ENCODE data around the gene PCDH9.

The PCDH9 gene

GRCh38 chr13:67230404-67231288 is 510 bp upstream of the PCDH9 start:
- no peaks in the 10 kb centered on the region for H3K9me3 ChIP-seq (ENCODE audit: severe bottlenecking)
- no peak for TF ChIP-seq CTCF (IDR thresholded peaks at IDR 0.05; ENCODE audit: poor library complexity, severe bottlenecking)
- H3K27ac ChIP-seq (ENCODE audit: poor library complexity, severe bottlenecking): peak overlapping the region; percentile 64
- H3K27me3 ChIP-seq (ENCODE audit: insufficient read depth, poor library complexity, severe bottlenecking): no peaks in the 10 kb centered on the region
- H3K4me3 ChIP-seq (ENCODE audit: severe bottlenecking): peak overlapping the region; percentile 83
- peak; percentile 92 for ATAC-seq (ENCODE audit: low read depth)
- no peaks in the 10 kb centered on the region for H3K36me3 ChIP-seq (ENCODE audit: low read depth)
- DNase-seq (ENCODE audit: low spot score): peak; percentile 88
- peaks cover 11% of the 10 kb centered on the region for H3K4me1 ChIP-seq (ENCODE audit: insufficient read depth, poor library complexity, severe bottlenecking)

GRCh38 chr13:67228916-67229315 is 1.2 kb downstream of the PCDH9 start:
- H3K27me3 ChIP-seq (ENCODE audit: insufficient read depth, poor library complexity, severe bottlenecking): no peaks in the 10 kb centered on the region
- DNase-seq (ENCODE audit: low spot score) (no peak), ATAC-seq (ENCODE audit: low read depth) (no peak)
- TF ChIP-seq CTCF (IDR thresholded peaks at IDR 0.05; ENCODE audit: poor library complexity, severe bottlenecking): no peak
- no peaks in the 10 kb centered on the region for H3K36me3 ChIP-seq (ENCODE audit: low read depth)
- H3K9me3 ChIP-seq (ENCODE audit: severe bottlenecking): no peaks in the 10 kb centered on the region
- no peak overlapping the region for H3K27ac ChIP-seq (ENCODE audit: poor library complexity, severe bottlenecking)
- peaks cover 13% of the 10 kb centered on the region for H3K4me1 ChIP-seq (ENCODE audit: insufficient read depth, poor library complexity, severe bottlenecking)
- no peak overlapping the region for H3K4me3 ChIP-seq (ENCODE audit: severe bottlenecking)

DNA sequence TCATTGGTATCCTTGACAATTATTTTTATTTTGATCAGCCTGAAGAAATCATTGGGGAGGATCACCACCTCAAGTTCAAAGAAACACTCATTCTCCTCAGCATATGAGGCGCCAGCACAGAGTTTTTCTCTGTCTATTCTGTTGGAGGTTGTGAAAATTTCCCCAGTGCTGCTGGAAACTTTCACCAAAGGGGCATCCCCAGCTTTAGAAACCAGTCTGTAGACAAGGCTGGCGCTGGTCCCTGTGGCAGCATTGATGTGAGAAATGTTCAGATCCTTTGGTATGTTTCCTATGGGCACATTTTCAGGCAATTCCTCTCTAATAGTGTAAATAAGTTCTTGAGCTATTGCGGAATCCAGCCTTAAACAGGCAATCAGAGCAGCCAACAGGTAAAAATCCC is 2.1 kb downstream of the PCDH9 start:
- Histone ChIP-seq H3K9me3 (ENCODE audit: severe bottlenecking) (no peaks in the 10 kb centered on the region), H3K4me3 (ENCODE audit: severe bottlenecking) (no peak overlapping the region), H3K36me3 (ENCODE audit: low read depth) (no peaks in the 10 kb centered on the region), H3K27me3 (ENCODE audit: insufficient read depth, poor library complexity, severe bottlenecking) (no peaks in the 10 kb centered on the region), H3K4me1 (ENCODE audit: insufficient read depth, poor library complexity, severe bottlenecking) (peaks cover 16% of the 10 kb centered on the region), H3K27ac (ENCODE audit: poor library complexity, severe bottlenecking) (no peak overlapping the region)
- DNase-seq (ENCODE audit: low spot score) (no peak), ATAC-seq (ENCODE audit: low read depth) (no peak)
- no peak for TF ChIP-seq CTCF (IDR thresholded peaks at IDR 0.05; ENCODE audit: poor library complexity, severe bottlenecking)

GRCh38 chr13:67227131-67227983 is 2.8 kb downstream of the PCDH9 start:
- H3K9me3 ChIP-seq (ENCODE audit: severe bottlenecking): no peaks in the 10 kb centered on the region
- no peaks in the 10 kb centered on the region for H3K36me3 ChIP-seq (ENCODE audit: low read depth)
- no peak overlapping the region for H3K4me3 ChIP-seq (ENCODE audit: severe bottlenecking)
- no peaks in the 10 kb centered on the region for H3K27me3 ChIP-seq (ENCODE audit: insufficient read depth, poor library complexity, severe bottlenecking)
- DNase-seq (ENCODE audit: low spot score) (no peak), ATAC-seq (ENCODE audit: low read depth) (no peak)
- H3K4me1 ChIP-seq (ENCODE audit: insufficient read depth, poor library complexity, severe bottlenecking): peaks cover 16% of the 10 kb centered on the region
- no peak for TF ChIP-seq CTCF (IDR thresholded peaks at IDR 0.05; ENCODE audit: poor library complexity, severe bottlenecking)
- no peak overlapping the region for H3K27ac ChIP-seq (ENCODE audit: poor library complexity, severe bottlenecking)
